ENCODE measurements around the gene IGSF3. TPM values are rescaled to one million over a fixed set of nuclear protein-coding genes. Genes with fewer than 3 reads are reported as not detected.

The IGSF3 gene
- 0.84 TPM for total RNA-seq
- long read RNA-seq, partial matches to known transcripts, result 1 of 1 reads
- long read RNA-seq, other reads (novel, unspliced or antisense), result 0 of 1 reads

DNA sequence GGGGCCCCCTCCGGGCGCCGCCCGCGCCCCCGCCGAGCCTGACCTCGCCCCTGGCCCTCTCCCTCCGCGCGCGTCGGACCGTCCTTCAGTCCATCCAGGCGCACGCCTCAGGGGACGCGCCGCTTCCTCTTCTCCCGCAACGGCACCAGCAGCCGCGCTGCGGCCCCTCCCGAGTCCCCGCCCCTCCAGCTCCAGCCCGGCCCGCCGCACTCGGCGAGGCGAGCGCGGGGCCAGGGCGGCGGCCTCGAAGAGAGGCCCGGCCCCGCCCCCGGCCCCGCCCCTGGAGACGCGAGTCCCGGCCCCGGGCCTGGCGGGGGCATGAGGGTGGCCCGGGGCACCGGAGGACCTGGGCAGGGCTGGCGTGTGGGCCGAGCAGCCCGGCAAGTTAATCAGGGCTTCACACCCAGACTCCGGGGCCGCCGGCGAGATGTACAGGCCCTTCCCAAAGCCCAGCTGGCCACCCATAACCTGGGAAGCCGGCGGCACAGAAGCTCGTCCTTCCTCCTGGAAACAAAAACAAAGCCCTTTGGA lies at the start of gene IGSF3:
Gene IGSF3 (minus strand): TSS at position 159 of the 531 bp plus-strand sequence. CDS start 1,407 bp downstream, outside the sequence.
- no peak for DNase-seq (ENCODE audit: low spot score)

- DNase-seq (ENCODE audit: low spot score), result no peak
These were observed 49.8 kb upstream of the IGSF3 start for GRCh38 chr1:116717318-116717717.

GRCh38 chr1:116716391-116716790 lies 48.9 kb upstream of the IGSF3 start:
- DNase-seq (ENCODE audit: low spot score), result no peak

GRCh38 chr1:116713474-116713873 lies 45.9 kb upstream of the IGSF3 start:
- no peak for DNase-seq (ENCODE audit: low spot score)

- no peak for DNase-seq (ENCODE audit: low spot score)
These were observed 45.0 kb upstream of the IGSF3 start for GRCh38 chr1:116712510-116712909.

GRCh38 chr1:116711263-116711840 lies 43.8 kb upstream of the IGSF3 start:
- DNase-seq (ENCODE audit: low spot score), result no peak

DNA sequence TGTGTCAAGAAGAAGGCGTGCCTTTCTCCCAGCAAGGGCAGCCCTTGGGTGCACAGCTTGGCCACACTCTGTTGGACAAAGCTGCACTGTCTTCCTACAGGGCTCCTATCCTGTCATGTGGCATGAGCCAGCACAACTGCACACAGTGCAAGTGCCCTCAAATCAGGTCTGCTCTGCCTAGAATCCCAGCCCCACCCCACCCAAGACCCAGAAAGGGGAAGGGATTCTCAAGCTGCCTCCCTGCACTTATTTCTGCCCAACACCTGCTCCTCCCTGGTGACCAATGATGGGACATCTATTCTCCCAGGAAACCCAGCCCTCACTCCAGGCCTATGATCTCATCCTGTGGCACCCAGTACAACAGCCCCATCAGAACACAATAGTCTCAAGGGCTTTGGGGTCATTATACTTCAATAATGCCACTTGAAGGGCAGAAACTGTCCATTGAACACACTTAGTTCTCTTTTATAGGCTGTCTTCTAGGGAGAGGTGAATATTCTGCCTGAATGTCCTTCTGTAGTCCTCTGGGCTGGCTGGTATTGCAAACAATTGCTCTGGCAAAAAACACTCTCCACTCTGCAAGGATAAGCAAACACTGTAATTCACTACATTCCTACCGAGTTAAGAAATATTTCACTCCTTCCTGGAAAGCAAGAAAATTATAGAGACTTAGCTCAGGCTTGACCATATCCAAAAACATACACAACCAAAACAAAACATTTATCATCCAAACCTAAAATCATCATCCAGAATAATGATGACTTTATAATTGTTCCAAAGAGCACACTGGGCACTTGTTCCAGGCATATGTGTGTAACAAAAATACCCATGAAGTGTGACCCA lies 43.1 kb upstream of the IGSF3 start:
- no peak for DNase-seq (ENCODE audit: low spot score)

GRCh38 chr1:116709666-116710167 lies 42.2 kb upstream of the IGSF3 start:
- DNase-seq (ENCODE audit: low spot score), result no peak

DNA sequence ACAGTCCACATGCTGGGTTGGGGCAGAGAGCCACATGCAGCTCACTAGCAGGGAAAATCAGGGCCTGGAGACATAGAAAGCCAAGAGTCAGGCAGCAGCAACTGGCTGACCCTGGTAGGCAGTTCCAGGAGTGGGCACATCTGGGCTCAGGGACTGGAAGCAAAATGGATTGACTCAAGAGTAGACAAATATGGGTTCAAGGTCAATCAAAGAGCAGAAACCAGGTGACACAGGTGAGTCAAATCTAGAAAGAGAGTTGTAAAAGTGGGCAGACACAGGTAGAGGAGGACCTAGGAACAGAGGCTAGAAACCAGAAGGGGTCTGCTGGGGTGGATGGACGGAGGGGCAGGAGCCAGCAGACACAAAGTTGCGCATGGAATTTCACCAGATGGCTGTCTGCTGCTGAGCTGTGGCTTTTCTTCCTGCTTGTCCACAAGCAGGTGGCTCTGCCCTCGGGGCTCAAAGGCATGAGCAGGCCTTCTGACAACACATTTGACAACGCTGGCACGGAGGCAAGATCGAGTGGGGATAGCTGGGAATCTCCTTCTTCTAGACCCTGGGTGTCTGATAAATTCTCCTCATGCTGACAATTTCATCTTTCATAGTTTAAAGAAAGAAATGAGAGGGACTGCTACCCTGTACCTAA lies 40.8 kb upstream of the IGSF3 start:
- DNase-seq (ENCODE audit: low spot score), result no peak

DNA sequence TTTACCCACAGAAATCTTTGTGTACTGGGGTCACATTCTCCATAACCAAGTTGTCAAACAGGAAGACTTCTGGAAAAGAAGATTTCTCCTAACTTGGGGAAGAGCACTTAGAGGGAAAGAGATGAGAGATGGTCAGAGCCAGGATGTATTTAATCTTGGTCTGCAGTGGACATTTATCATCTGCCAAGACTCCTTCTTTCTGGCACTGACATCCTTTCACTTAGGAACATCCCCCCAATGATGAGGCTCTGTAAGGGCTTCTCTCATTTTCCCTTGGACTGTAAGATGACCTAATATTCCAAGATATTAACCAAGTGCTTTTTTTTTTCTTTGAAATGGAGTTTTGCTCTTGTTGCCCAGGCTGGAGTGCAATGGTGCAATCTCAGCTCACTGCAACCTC lies 39.3 kb upstream of the IGSF3 start:
- no peak for DNase-seq (ENCODE audit: low spot score)

DNA sequence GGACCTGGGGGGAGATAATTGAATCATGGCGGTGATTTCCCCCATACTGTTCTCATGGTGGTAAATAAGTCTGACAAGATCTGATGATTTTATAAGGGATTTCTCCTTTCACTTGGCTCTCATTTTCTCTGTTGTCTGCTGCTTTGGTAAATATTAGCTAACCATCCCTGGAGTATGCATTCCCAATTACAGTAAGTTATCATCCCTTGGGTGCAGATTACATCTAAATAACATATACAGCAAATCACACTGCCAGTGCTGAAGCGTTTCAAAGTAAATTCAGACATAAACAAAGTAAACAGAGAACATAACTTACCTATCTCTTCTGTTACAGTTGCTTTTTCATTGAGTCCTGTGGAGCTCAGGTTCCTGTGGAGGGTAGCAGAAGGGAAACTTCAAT lies 38.6 kb upstream of the IGSF3 start:
- DNase-seq (ENCODE audit: low spot score), result no peak

GRCh38 chr1:116704278-116704677 lies 36.7 kb upstream of the IGSF3 start:
- DNase-seq (ENCODE audit: low spot score), result no peak

GRCh38 chr1:116699605-116700004 lies 32.1 kb upstream of the IGSF3 start:
- no peak for DNase-seq (ENCODE audit: low spot score)

- no peak for DNase-seq (ENCODE audit: low spot score)
These were observed 30.7 kb upstream of the IGSF3 start for GRCh38 chr1:116698244-116698595.

DNA sequence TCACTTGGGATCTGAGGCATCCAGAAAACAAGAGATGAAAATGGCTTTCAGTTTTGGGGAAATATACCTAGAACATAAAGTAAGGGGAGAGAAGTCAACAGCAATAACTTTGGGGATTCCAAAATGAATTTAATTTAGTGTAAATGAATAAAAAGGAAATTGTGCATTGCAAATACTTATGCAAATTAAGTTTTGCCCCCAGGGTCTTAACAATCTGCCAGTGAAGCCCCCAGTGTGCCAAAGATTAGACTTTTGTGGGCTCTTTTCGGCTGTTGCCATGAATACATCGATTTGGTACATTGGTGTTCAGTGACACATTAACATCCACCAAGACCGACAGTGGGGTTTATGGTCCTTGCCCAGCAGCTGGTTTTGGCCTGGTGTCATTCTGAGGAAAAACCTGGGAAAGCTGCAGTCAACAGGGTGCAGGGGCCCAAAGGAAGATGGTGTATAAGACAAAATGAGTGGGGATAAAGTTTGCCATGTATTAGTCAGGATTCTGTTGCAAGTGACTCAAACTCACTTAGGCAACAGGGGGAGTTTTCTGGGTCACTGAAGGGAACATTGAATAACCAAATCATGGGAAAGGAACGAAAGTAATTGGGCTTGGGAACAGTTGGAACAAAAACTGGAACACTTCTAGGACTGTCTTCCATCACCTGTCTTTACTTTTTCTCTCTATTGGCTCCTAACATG lies 30.2 kb upstream of the IGSF3 start:
- DNase-seq (ENCODE audit: low spot score), result no peak

- DNase-seq (ENCODE audit: low spot score), result no peak
These were observed 27.0 kb upstream of the IGSF3 start for GRCh38 chr1:116694524-116694923.

GRCh38 chr1:116693759-116694480 lies 26.4 kb upstream of the IGSF3 start:
- DNase-seq (ENCODE audit: low spot score), result no peak

GRCh38 chr1:116692879-116693278 lies 25.3 kb upstream of the IGSF3 start:
- DNase-seq (ENCODE audit: low spot score), result no peak

- DNase-seq (ENCODE audit: low spot score), result no peak
These were observed 23.4 kb upstream of the IGSF3 start for GRCh38 chr1:116690849-116691406.

DNA sequence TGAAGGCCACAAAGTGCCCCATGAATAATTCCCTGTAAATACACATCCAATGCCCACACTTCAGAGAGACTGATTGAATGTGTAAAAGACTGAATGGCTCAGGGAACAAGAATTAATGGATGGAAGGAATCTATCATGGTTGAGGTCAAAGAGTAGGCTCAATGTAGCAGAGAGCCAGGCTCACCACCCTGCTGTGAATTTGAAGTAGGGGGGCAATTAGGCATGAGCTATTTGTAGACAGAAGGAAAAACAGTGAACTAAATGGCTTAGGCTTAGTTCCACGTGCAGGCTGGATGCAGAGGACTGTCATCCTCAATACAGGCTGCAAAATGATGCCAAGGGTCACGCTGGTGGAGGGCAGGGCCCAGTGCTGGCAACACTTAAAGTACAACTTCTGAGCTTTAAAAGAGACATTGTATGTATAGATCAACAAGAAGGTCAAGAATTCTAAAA lies 22.9 kb upstream of the IGSF3 start:
- no peak for DNase-seq (ENCODE audit: low spot score)

Measured in mesenteric fat pad (tissue), 1 donor.